ENCODE data around the gene TMTC1.

TMTC1 gene

GRCh38 chr12:29519585-29520182, 264.1 kb downstream of the TMTC1 start:
- DNase-seq = no peak

GRCh38 chr12:29518407-29518806, 265.3 kb downstream of the TMTC1 start:
- no peak for DNase-seq

- no peak for DNase-seq
These were observed 266.5 kb downstream of the TMTC1 start for GRCh38 chr12:29517264-29517663.

GRCh38 chr12:29516431-29516875, 267.3 kb downstream of the TMTC1 start:
- DNase-seq = no peak

- DNase-seq = no peak
These were observed 273.1 kb downstream of the TMTC1 start for GRCh38 chr12:29510591-29511185.

- no peak for DNase-seq
These were observed 274.2 kb downstream of the TMTC1 start for GRCh38 chr12:29509503-29509902.

- DNase-seq = no peak
These were observed 274.8 kb downstream of the TMTC1 start for GRCh38 chr12:29508949-29509348.

- DNase-seq = no peak
These were observed 278.6 kb downstream of the TMTC1 start for GRCh38 chr12:29505122-29505521.

GRCh38 chr12:29503283-29503682, 280.5 kb downstream of the TMTC1 start:
- no peak for DNase-seq

GRCh38 chr12:29499235-29499634, 284.5 kb downstream of the TMTC1 start:
- DNase-seq = no peak

- DNase-seq = no peak
These were observed 286.2 kb downstream of the TMTC1 start, which contains the start of gene OVCH1 for GRCh38 chr12:29497588-29497987. TSS of gene OVCH1 (minus strand) at chr12:29497686. CDS start at chr12:29497686, 0 bp downstream.

- DNase-seq = no peak
These were observed 290.9 kb downstream of the TMTC1 start for GRCh38 chr12:29492891-29493290.

- no peak for DNase-seq
These were observed 296.8 kb downstream of the TMTC1 start for GRCh38 chr12:29486972-29487371.

- DNase-seq = no peak
These were observed 320.5 kb downstream of the TMTC1 start for GRCh38 chr12:29463198-29463597.

GRCh38 chr12:29460082-29460481, 323.7 kb downstream of the TMTC1 start:
- no peak for DNase-seq

- DNase-seq = no peak
These were observed 328.7 kb downstream of the TMTC1 start for GRCh38 chr12:29455087-29455486.

GRCh38 chr12:29451888-29452287, 331.9 kb downstream of the TMTC1 start:
- no peak for DNase-seq

Data from NCI-H524 treated with DMSO at 0.1 percent for 48 hours (cell line).